PC-9 (cell line): ENCODE results near the gene ZMAT1.
"Not testable (repeated sequence)": the region's sequence is repeated elsewhere in the genome, so short reads cannot be mapped to it uniquely, and the experiment has no call there.

ENCODE experiments used
- CTCF ChIP-seq: fragments of 200-600 bp; sonication (generic); conservative IDR thresholded peaks from 2 replicates; pipeline ENCODE4 v1.6.1; 2017; ENCODE audit warnings: mixed run types, antibody characterized with exemption, mild to moderate bottlenecking, moderate library complexity
- EZH2 ChIP-seq: fragments of 200-600 bp; sonication (generic); IDR thresholded peaks from 2 replicates; pipeline ENCODE4 v1.8.0; 2017; ENCODE audit warnings: antibody characterized with exemption, low read depth

GRCh38 chrX:101964923-101965539, 33.2 kb upstream of the ZMAT1 start:
- not testable (repeated sequence) for TF ChIP-seq CTCF, EZH2
